ENCODE measurements around the gene BOD1L1.

Gene BOD1L1

GRCh38 chr4:13627606-13628311 is at the start of gene BOD1L1:
Gene BOD1L1, minus strand, starts transcription at chr4:13627725. Its CDS starts 138 bp downstream, at chr4:13627587.
- peak; percentile 53 for DNase-seq (ENCODE audit: low read depth)

GRCh38 chr4:13674971-13675370 is 47.4 kb upstream of the BOD1L1 start:
- DNase-seq (ENCODE audit: low read depth): no peak

GRCh38 chr4:13673167-13673566 is 45.6 kb upstream of the BOD1L1 start:
- no peak for DNase-seq (ENCODE audit: low read depth)

GRCh38 chr4:13670456-13671160 is 43.1 kb upstream of the BOD1L1 start:
- no peak for DNase-seq (ENCODE audit: low read depth)

- DNase-seq (ENCODE audit: low read depth): no peak
These were observed 38.5 kb upstream of the BOD1L1 start for GRCh38 chr4:13665701-13666660.

GRCh38 chr4:13659341-13660070 is 32.0 kb upstream of the BOD1L1 start:
- DNase-seq (ENCODE audit: low read depth): no peak

GRCh38 chr4:13656569-13657405 is 29.3 kb upstream of the BOD1L1 start:
- peak; percentile 35 for DNase-seq (ENCODE audit: low read depth)

GRCh38 chr4:13654162-13654797 is 26.8 kb upstream of the BOD1L1 start:
- DNase-seq (ENCODE audit: low read depth): no peak

GRCh38 chr4:13653766-13654161 is 26.2 kb upstream of the BOD1L1 start:
- DNase-seq (ENCODE audit: low read depth): no peak

GRCh38 chr4:13647031-13647430 is 19.5 kb upstream of the BOD1L1 start:
- DNase-seq (ENCODE audit: low read depth): no peak

GRCh38 chr4:13645075-13645474 is 17.6 kb upstream of the BOD1L1 start:
- no peak for DNase-seq (ENCODE audit: low read depth)

GRCh38 chr4:13642170-13642950 is 14.8 kb upstream of the BOD1L1 start:
- no peak for DNase-seq (ENCODE audit: low read depth)

GRCh38 chr4:13641084-13641483 is 13.6 kb upstream of the BOD1L1 start:
- DNase-seq (ENCODE audit: low read depth): no peak

- no peak for DNase-seq (ENCODE audit: low read depth)
These were observed 12.8 kb upstream of the BOD1L1 start for GRCh38 chr4:13640149-13640940.

- no peak for DNase-seq (ENCODE audit: low read depth)
These were observed 7.8 kb upstream of the BOD1L1 start for GRCh38 chr4:13635286-13635799.

- DNase-seq (ENCODE audit: low read depth): no peak
These were observed 6.1 kb upstream of the BOD1L1 start for GRCh38 chr4:13633671-13634070.

GRCh38 chr4:13627178-13627605 is 333 bp downstream of the BOD1L1 start:
- no peak for DNase-seq (ENCODE audit: low read depth)

GRCh38 chr4:13626492-13627177 is 890 bp downstream of the BOD1L1 start:
- no peak for DNase-seq (ENCODE audit: low read depth)

Measured in non-pigmented ciliary epithelial cell (primary cell).